SU-DHL-6 (cell line): Measurements from ENCODE around the gene BTBD19.

Experiments used
- H2AFZ ChIP-seq: fragments of 200-600 bp; sonication (generic); 2 replicates; pipeline ENCODE4 v1.6.1; 2014; ENCODE audit warnings: low read depth, mild to moderate bottlenecking, moderate library complexity, mixed read lengths, antibody characterized with exemption, low read length; ENCODE audit not compliant: severe bottlenecking
- H3F3A ChIP-seq: fragments of 200-600 bp; shearing (Covaris generic); 2 replicates; pipeline ENCODE4 v1.6.0; 2016; ENCODE audit warnings: antibody characterized with exemption, mild to moderate bottlenecking; ENCODE audit not compliant: insufficient read depth
- H3K27ac ChIP-seq: fragments of 200-600 bp; sonication (generic); 2 replicates; pipeline ENCODE4 v1.5.1; 2016; ENCODE audit warnings: low read depth, mild to moderate bottlenecking, low read length, moderate library complexity, mixed read lengths
- H3K27me3 ChIP-seq: fragments of 200-600 bp; sonication (generic), shearing (Covaris generic); 2 replicates; pipeline ENCODE4 v1.6.0; 2014; ENCODE audit warnings: mild to moderate bottlenecking, low read length
- H3K36me3 ChIP-seq: fragments of 200-600 bp; sonication (generic); 2 replicates; pipeline ENCODE4 v1.6.1; 2014; ENCODE audit warnings: mild to moderate bottlenecking, low read length, mixed read lengths
- H3K4me2 ChIP-seq: fragments of 300-600, 200-600 bp; shearing (Covaris generic), sonication (generic); 2 replicates; pipeline ENCODE4 v1.6.0; 2014; ENCODE audit warnings: low read length, low read depth, mild to moderate bottlenecking; ENCODE audit not compliant: poor library complexity, severe bottlenecking
- H3K4me3 ChIP-seq: fragments of 200-600 bp; sonication (generic); 2 replicates; pipeline ENCODE4 v1.5.1; 2014; ENCODE audit warnings: antibody characterized with exemption, low read length, mild to moderate bottlenecking, mixed read lengths; ENCODE audit not compliant: insufficient read depth, poor library complexity, severe bottlenecking
- H3K79me2 ChIP-seq: fragments of 200-600 bp; sonication (generic); 2 replicates; pipeline ENCODE4 v1.6.1; 2014; ENCODE audit warnings: mild to moderate bottlenecking, low read length, moderate library complexity; ENCODE audit not compliant: insufficient read depth
- H3K9ac ChIP-seq: fragments of 200-600 bp; sonication (generic); 2 replicates; pipeline ENCODE4 v1.7.0; 2014; ENCODE audit warnings: mild to moderate bottlenecking, low read length
- H3K9me2 ChIP-seq: fragments of 200-600 bp; sonication (generic); replicated peaks from 2 replicates; pipeline ENCODE4 v1.6.1; 2014; ENCODE audit warnings: low read length; ENCODE audit not compliant: insufficient read depth
- H3K9me3 ChIP-seq: fragments of 200-600 bp; sonication (generic); 2 replicates; pipeline ENCODE4 v1.6.1; 2014; ENCODE audit warnings: low read length, mixed read lengths; ENCODE audit not compliant: insufficient read depth
- H4K20me1 ChIP-seq: fragments of 200-600 bp; sonication (generic); 2 replicates; pipeline ENCODE4 v1.6.1; 2014; ENCODE audit warnings: low read depth, mild to moderate bottlenecking, antibody characterized with exemption, low read length, moderate library complexity, mixed read lengths
- CTCF ChIP-seq: fragments of 200-600 bp; sonication (generic); IDR thresholded peaks from one replicate; pipeline ENCODE4 v1.5.1; 2017; ENCODE audit warnings: antibody characterized with exemption, mild to moderate bottlenecking, low read length, moderate library complexity; ENCODE audit not compliant: insufficient read depth, poor library complexity, severe bottlenecking
- EZH2phosphoT487 ChIP-seq: fragments of 200-600 bp; sonication (generic), shearing (Covaris generic); conservative IDR thresholded peaks from 2 replicates; pipeline ENCODE4 v1.6.1; 2018; ENCODE audit warnings: mild to moderate bottlenecking, antibody characterized with exemption, low read length, moderate library complexity, mixed read lengths

The BTBD19 gene

DNA sequence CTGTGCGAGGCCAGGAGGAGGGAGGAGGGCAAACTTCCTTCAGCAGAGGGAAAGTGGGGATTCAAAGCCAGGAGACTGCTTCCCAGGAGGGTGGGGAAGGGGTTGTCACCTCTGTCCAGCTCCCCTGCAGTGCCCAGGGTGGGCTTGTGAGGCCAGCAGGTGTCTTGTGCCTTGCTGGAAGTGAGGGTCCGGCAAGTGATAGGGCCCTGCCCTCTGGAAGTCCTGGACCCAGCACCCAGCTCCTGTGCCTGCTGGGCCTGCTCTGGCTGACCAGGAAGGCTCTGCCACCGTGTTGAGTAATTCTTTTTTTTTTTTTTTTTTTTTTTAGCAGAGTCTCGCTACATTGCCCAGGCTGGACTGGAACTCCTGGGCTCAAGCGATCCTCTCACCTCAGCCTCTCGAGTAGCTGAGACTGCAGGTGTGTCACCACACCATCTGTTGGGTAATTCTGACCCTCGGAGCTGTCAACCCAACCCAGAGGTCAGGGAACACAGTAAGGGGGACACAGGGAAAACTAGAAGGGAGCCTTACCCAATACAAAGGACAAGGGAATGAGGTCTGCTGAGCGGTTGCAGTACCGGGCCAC, 21.4 kb upstream of the BTBD19 start:
- peaks cover 47% of the 10 kb centered on the region for H3F3A ChIP-seq
- no peaks in the 10 kb centered on the region for H3K36me3 ChIP-seq
- H3K4me3 ChIP-seq = no peak overlapping the region
- H3K27ac ChIP-seq = no peak overlapping the region
- H3K9ac ChIP-seq = peak overlapping the region; percentile 50
- no peaks in the 10 kb centered on the region for H3K9me3 ChIP-seq
- peak overlapping the region; percentile 87 for H2AFZ ChIP-seq
- no peaks in the 10 kb centered on the region for H3K9me2 ChIP-seq
- H3K79me2 ChIP-seq = no peaks in the 10 kb centered on the region
- H4K20me1 ChIP-seq = no peaks in the 10 kb centered on the region
- TF ChIP-seq EZH2phosphoT487 = no peak
- TF ChIP-seq CTCF = no peak
- H3K27me3 ChIP-seq = no peaks in the 10 kb centered on the region
- H3K4me2 ChIP-seq = peak overlapping the region; percentile 64

GRCh38 chr1:44787506-44787905, 20.8 kb upstream of the BTBD19 start:
- no peak overlapping the region for H3K27ac ChIP-seq
- H2AFZ ChIP-seq = no peak overlapping the region
- H3K9me2 ChIP-seq = no peaks in the 10 kb centered on the region
- no peak overlapping the region for H3K4me3 ChIP-seq
- H3K4me2 ChIP-seq = no peak overlapping the region
- TF ChIP-seq EZH2phosphoT487 = no peak
- TF ChIP-seq CTCF = no peak
- H3K9me3 ChIP-seq = no peaks in the 10 kb centered on the region
- H4K20me1 ChIP-seq = no peaks in the 10 kb centered on the region
- H3K9ac ChIP-seq = no peak overlapping the region
- H3K27me3 ChIP-seq = no peaks in the 10 kb centered on the region
- no peaks in the 10 kb centered on the region for H3K79me2 ChIP-seq
- H3F3A ChIP-seq = peaks cover 44% of the 10 kb centered on the region
- no peaks in the 10 kb centered on the region for H3K36me3 ChIP-seq

- Histone ChIP-seq H3K79me2 (no peaks in the 10 kb centered on the region), H3K9me2 (no peaks in the 10 kb centered on the region), H3K27ac (no peak within 1 kb of the TSS), H3K4me3 (no peak within 1 kb of the TSS), H3K4me2 (no peak within 1 kb of the TSS), H3K9ac (no peak within 1 kb of the TSS), H4K20me1 (no peaks in the 10 kb centered on the region), H3K27me3 (no peaks in the 10 kb centered on the region), H2AFZ (no peak within 1 kb of the TSS), H3F3A (peaks cover 38% of the 10 kb centered on the region), H3K9me3 (no peaks in the 10 kb centered on the region), H3K36me3 (no peaks in the 10 kb centered on the region)
- no peak for TF ChIP-seq EZH2phosphoT487
- no peak for TF ChIP-seq CTCF
Measured at GRCh38 chr1:44788120-44788860, 20.0 kb upstream of the BTBD19 start, which contains the start of gene BEST4. BEST4 (minus strand) TSS chr1:44788170; CDS start chr1:44787705, 465 bp downstream.
